GM18909 (cell line): ENCODE results near the gene PTCH2.
A peak's percentile ranks its signal among the peaks of the same experiment; 100 is the strongest.
"Not testable (repeated sequence)": the region's sequence is repeated elsewhere in the genome, so short reads cannot be mapped to it uniquely, and the experiment has no call there.

Experiments
- ATAC-seq: cut with Tn5 transposase; IDR thresholded peaks from one replicate; pipeline ENCODE4 v1.9.1; 2021; ENCODE audit warnings: mild to moderate bottlenecking; ENCODE audit not compliant: unreplicated experiment, poor library complexity

Gene PTCH2

GRCh38 chr1:44805311-44806024 lies 37.6 kb downstream of the PTCH2 start:
- no peak for ATAC-seq

- no peak for ATAC-seq
Observed at GRCh38 chr1:44803312-44804095, 39.5 kb downstream of the PTCH2 start.

GRCh38 chr1:44803062-44803311 lies 40.1 kb downstream of the PTCH2 start:
- no peak for ATAC-seq

- no peak for ATAC-seq
Observed at GRCh38 chr1:44802306-44803061, 40.6 kb downstream of the PTCH2 start.

- ATAC-seq = no peak
Observed at GRCh38 chr1:44801491-44802305, 41.4 kb downstream of the PTCH2 start.

GRCh38 chr1:44799770-44800584 lies 43.1 kb downstream of the PTCH2 start, which contains the start of gene PLK3:
Gene PLK3, plus strand, starts transcription at chr1:44800377. Its CDS starts 87 bp downstream, at chr1:44800464.
- ATAC-seq = peak; percentile 84

- no peak for ATAC-seq
Observed at GRCh38 chr1:44798481-44799365, 44.3 kb downstream of the PTCH2 start.

- not testable (repeated sequence) for ATAC-seq
Observed at GRCh38 chr1:44797886-44798285, 45.2 kb downstream of the PTCH2 start.

GRCh38 chr1:44792736-44793502 lies 50.1 kb downstream of the PTCH2 start:
- ATAC-seq = no peak

GRCh38 chr1:44790968-44791801 lies 51.9 kb downstream of the PTCH2 start:
- no peak for ATAC-seq

- ATAC-seq = no peak
Observed at GRCh38 chr1:44788120-44788860, 54.8 kb downstream of the PTCH2 start, which contains the start of gene BEST4. Gene BEST4, minus strand, starts transcription at chr1:44788170. Its CDS starts 465 bp downstream, at chr1:44787705.

GRCh38 chr1:44787506-44787905 lies 55.5 kb downstream of the PTCH2 start:
- ATAC-seq = no peak

GRCh38 chr1:44786841-44787426 lies 56.1 kb downstream of the PTCH2 start:
- no peak for ATAC-seq

- ATAC-seq = peak; percentile 60
Observed at GRCh38 chr1:44786138-44786840, 56.8 kb downstream of the PTCH2 start.

- ATAC-seq = no peak
Observed at GRCh38 chr1:44785501-44786137, 57.4 kb downstream of the PTCH2 start.
